Measurements from ENCODE around the gene ASIC4. TPM values are rescaled to one million over a fixed set of nuclear protein-coding genes. Genes with fewer than 3 reads are reported as not detected.

Gene ASIC4
- polyA plus RNA-seq, 4 donors, result 0.06 to 0.37 (median 0.19) TPM

GRCh38 chr2:219548990-219549389, 34.7 kb downstream of the ASIC4 start:
- DNase-seq (ENCODE audit: low read depth in 4 of 4, low spot score in 3 of 4), result no peak

GRCh38 chr2:219549619-219550018, 35.3 kb downstream of the ASIC4 start:
- no peak for DNase-seq (ENCODE audit: low read depth in 4 of 4, low spot score in 3 of 4)

- no peak for DNase-seq (ENCODE audit: low read depth in 4 of 4, low spot score in 3 of 4)
Measured at GRCh38 chr2:219551441-219552381, 37.4 kb downstream of the ASIC4 start.

GRCh38 chr2:219552382-219553167, 38.3 kb downstream of the ASIC4 start:
- peak in 1 of 4 donors; percentile 75 for DNase-seq (ENCODE audit: low read depth in 4 of 4, low spot score in 3 of 4)

GRCh38 chr2:219553168-219553417, 38.8 kb downstream of the ASIC4 start:
- no peak for DNase-seq (ENCODE audit: low read depth in 4 of 4, low spot score in 3 of 4)

GRCh38 chr2:219553463-219553963, 39.2 kb downstream of the ASIC4 start:
- no peak for DNase-seq (ENCODE audit: low read depth in 4 of 4, low spot score in 3 of 4)

GRCh38 chr2:219554350-219554749, 40.1 kb downstream of the ASIC4 start:
- DNase-seq (ENCODE audit: low read depth in 4 of 4, low spot score in 3 of 4), result no peak

GRCh38 chr2:219555956-219556355, 41.7 kb downstream of the ASIC4 start:
- DNase-seq (ENCODE audit: low read depth in 4 of 4, low spot score in 3 of 4), result no peak

- DNase-seq (ENCODE audit: low read depth in 4 of 4, low spot score in 3 of 4), result no peak
Measured at GRCh38 chr2:219556413-219556812, 42.1 kb downstream of the ASIC4 start.

GRCh38 chr2:219557320-219557719, 43.0 kb downstream of the ASIC4 start:
- no peak for DNase-seq (ENCODE audit: low read depth in 4 of 4, low spot score in 3 of 4)

- no peak for DNase-seq (ENCODE audit: low read depth in 4 of 4, low spot score in 3 of 4)
Measured at GRCh38 chr2:219557791-219558785, 43.8 kb downstream of the ASIC4 start.

- no peak for DNase-seq (ENCODE audit: low read depth in 4 of 4, low spot score in 3 of 4)
Measured at GRCh38 chr2:219559156-219559915, 45.1 kb downstream of the ASIC4 start.

- DNase-seq (ENCODE audit: low read depth in 4 of 4, low spot score in 3 of 4), result no peak
Measured at GRCh38 chr2:219560037-219560892, 46.0 kb downstream of the ASIC4 start.

- no peak for DNase-seq (ENCODE audit: low read depth in 4 of 4, low spot score in 3 of 4)
Measured at GRCh38 chr2:219560893-219561178, 46.6 kb downstream of the ASIC4 start.

GRCh38 chr2:219561179-219562048, 47.1 kb downstream of the ASIC4 start:
- no peak for DNase-seq (ENCODE audit: low read depth in 4 of 4, low spot score in 3 of 4)

GRCh38 chr2:219562049-219563020, 48.1 kb downstream of the ASIC4 start:
- no peak for DNase-seq (ENCODE audit: low read depth in 4 of 4, low spot score in 3 of 4)

Measured in left renal pelvis (tissue), 4 donors.